ENCODE data around the gene PCDH9. TPM values are rescaled to one million over a fixed set of nuclear protein-coding genes. Genes with fewer than 3 reads are reported as not detected.

The PCDH9 gene
- total RNA-seq, 1 donor from 2014 or later, result 1.7 TPM

GRCh38 chr13:66343224-66343828 lies 886.8 kb downstream of the PCDH9 start:
- peak overlapping the region; percentile 57 for H3K27ac Mint-ChIP-seq
- DNase-seq (ENCODE audit: low spot score, unreplicated experiment), result no peak
- H3K27me3 Mint-ChIP-seq, result no peaks in the 10 kb centered on the region
- H3K36me3 Mint-ChIP-seq (ENCODE audit: insufficient read depth), result no peaks in the 10 kb centered on the region
- H3K4me1 Mint-ChIP-seq (ENCODE audit: low read depth), result peaks cover 44% of the 10 kb centered on the region
- no peak overlapping the region for H3K4me3 Mint-ChIP-seq (ENCODE audit: low read depth)
- H3K9me3 Mint-ChIP-seq (ENCODE audit: low read depth), result no peaks in the 10 kb centered on the region
- TF ChIP-seq, protein P1, sequence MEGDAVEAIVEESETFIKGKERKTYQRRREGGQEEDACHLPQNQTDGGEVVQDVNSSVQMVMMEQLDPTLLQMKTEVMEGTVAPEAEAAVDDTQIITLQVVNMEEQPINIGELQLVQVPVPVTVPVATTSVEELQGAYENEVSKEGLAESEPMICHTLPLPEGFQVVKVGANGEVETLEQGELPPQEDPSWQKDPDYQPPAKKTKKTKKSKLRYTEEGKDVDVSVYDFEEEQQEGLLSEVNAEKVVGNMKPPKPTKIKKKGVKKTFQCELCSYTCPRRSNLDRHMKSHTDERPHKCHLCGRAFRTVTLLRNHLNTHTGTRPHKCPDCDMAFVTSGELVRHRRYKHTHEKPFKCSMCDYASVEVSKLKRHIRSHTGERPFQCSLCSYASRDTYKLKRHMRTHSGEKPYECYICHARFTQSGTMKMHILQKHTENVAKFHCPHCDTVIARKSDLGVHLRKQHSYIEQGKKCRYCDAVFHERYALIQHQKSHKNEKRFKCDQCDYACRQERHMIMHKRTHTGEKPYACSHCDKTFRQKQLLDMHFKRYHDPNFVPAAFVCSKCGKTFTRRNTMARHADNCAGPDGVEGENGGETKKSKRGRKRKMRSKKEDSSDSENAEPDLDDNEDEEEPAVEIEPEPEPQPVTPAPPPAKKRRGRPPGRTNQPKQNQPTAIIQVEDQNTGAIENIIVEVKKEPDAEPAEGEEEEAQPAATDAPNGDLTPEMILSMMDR (IDR thresholded peaks at IDR 0.05; ENCODE audit: unreplicated experiment), result no peak

GRCh38 chr13:66341635-66342377 lies 888.3 kb downstream of the PCDH9 start:
- TF ChIP-seq, protein P1 (IDR thresholded peaks at IDR 0.05; ENCODE audit: unreplicated experiment), result no peak
- no peak for DNase-seq (ENCODE audit: low spot score, unreplicated experiment)
- Mint-ChIP-seq H3K4me1 (ENCODE audit: low read depth) (peaks cover 34% of the 10 kb centered on the region), H3K9me3 (ENCODE audit: low read depth) (no peaks in the 10 kb centered on the region), H3K36me3 (ENCODE audit: insufficient read depth) (no peaks in the 10 kb centered on the region), H3K27ac (no peak overlapping the region), H3K27me3 (no peaks in the 10 kb centered on the region), H3K4me3 (ENCODE audit: low read depth) (no peak overlapping the region)

DNA sequence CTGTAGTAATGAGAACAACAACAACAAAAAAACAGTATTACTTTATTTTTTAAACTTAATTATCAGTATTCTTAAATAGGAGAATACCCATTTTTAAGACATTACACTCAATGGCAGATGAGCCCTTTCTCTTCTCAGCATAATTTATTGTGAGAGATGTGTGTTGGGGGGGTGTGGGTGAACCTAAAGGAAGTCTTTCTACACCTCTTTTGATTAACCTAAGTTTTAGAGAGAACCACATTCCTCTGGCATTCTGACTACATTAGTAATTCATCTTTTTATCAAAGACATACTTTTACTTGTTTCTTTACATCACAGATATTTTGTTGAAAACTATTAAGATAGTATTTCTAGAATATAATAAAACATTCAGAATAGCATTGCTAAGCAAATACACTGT lies 890.9 kb downstream of the PCDH9 start:
- H3K36me3 Mint-ChIP-seq (ENCODE audit: insufficient read depth), result no peaks in the 10 kb centered on the region
- TF ChIP-seq, protein P1 (IDR thresholded peaks at IDR 0.05; ENCODE audit: unreplicated experiment), result no peak
- no peaks in the 10 kb centered on the region for H3K27me3 Mint-ChIP-seq
- no peak overlapping the region for H3K4me3 Mint-ChIP-seq (ENCODE audit: low read depth)
- H3K9me3 Mint-ChIP-seq (ENCODE audit: low read depth), result no peaks in the 10 kb centered on the region
- no peak for DNase-seq (ENCODE audit: low spot score, unreplicated experiment)
- no peak overlapping the region for H3K27ac Mint-ChIP-seq
- peaks cover 16% of the 10 kb centered on the region for H3K4me1 Mint-ChIP-seq (ENCODE audit: low read depth)

DNA sequence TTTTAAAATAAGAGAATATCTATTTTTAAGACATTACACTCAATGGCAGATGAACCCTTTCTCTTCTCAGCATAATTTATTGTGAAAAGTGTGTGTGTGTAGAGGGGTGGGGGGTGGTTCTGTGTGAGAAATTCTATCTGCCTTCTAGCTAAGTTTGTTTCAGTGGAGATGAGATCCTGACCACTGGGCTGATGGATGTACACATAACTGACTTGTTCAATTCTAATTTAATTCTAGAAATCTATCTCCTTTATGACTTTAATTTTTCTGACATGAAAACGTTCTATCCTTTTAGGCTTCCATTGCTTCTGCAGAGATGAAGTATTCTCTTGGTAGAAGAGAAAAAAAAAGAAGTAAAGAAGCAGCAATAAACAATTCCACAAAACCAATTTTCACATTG lies 891.6 kb downstream of the PCDH9 start:
- Mint-ChIP-seq H3K36me3 (ENCODE audit: insufficient read depth) (no peaks in the 10 kb centered on the region), H3K27ac (no peak overlapping the region), H3K4me3 (ENCODE audit: low read depth) (no peak overlapping the region), H3K9me3 (ENCODE audit: low read depth) (no peaks in the 10 kb centered on the region), H3K27me3 (no peaks in the 10 kb centered on the region), H3K4me1 (ENCODE audit: low read depth) (peaks cover 15% of the 10 kb centered on the region)
- DNase-seq (ENCODE audit: low spot score, unreplicated experiment), result no peak
- TF ChIP-seq, protein P1 (IDR thresholded peaks at IDR 0.05; ENCODE audit: unreplicated experiment), result no peak

- H3K27ac Mint-ChIP-seq, result no peak overlapping the region
- H3K4me3 Mint-ChIP-seq (ENCODE audit: low read depth), result no peak overlapping the region
- H3K36me3 Mint-ChIP-seq (ENCODE audit: insufficient read depth), result no peaks in the 10 kb centered on the region
Observed at GRCh38 chr13:66335626-66336025, 894.5 kb downstream of the PCDH9 start.

More at GRCh38 chr13:66335626-66336025, 894.5 kb downstream of the PCDH9 start:
- no peaks in the 10 kb centered on the region for H3K27me3 Mint-ChIP-seq
- H3K9me3 Mint-ChIP-seq (ENCODE audit: low read depth), result no peaks in the 10 kb centered on the region
- DNase-seq (ENCODE audit: low spot score, unreplicated experiment), result no peak
- TF ChIP-seq, protein P1 (IDR thresholded peaks at IDR 0.05; ENCODE audit: unreplicated experiment), result no peak
- H3K4me1 Mint-ChIP-seq (ENCODE audit: low read depth), result peaks cover 20% of the 10 kb centered on the region
